D721Med (cell line): ENCODE measurements around the gene PODNL1.

Experiments
- DNase-seq: peaks from one replicate; pipeline ENCODE4 v3.0.0; 2011; ENCODE audit warnings: low spot score; ENCODE audit not compliant: insufficient read length
- FAIRE-seq: peaks from 2 replicates; lab custom pipeline; 2011; peaks lifted over from hg19 to GRCh38; lab: Jason Lieb, UNC
- TF ChIP-seq, protein P1 (sequence below): IDR thresholded peaks from 2 replicates; pipeline ENCODE4 v1.5.1; 2012; ENCODE audit warnings: mild to moderate bottlenecking, control low read depth; ENCODE audit not compliant: insufficient read depth; ENCODE audit errors: missing control alignments

Gene PODNL1

DNA sequence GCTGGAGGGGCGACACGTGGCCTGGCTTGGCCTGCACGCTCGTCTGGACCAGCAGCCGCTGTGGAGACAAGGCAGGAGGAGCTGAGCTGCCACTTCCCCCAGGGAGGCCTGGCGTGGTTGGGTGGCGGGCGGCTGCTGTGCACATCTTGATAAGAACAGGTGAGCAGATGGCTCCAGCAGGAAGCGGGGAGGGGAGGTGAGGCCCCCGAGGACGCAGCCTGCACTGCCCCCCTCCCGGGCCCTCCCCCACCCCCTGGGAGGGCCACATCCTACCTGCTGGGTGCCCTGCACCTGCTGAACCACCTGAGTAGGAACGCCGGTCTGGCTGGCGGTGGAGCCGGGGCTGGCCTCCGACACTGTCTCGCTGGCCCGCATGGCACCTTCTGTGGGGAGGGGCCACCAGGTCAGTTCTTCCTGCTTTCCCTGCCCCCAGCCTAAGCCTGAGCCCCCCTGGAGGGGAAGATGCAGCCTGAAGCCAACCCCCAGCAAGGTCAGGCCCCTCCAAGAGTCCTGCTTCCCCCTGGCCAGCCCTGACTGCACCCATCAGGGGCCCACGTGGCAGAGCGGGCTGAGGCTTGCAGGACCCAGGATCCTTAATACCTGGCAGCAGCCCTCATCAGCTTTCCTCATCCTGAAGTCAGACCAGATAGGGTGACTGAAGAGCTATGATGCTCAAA lies 45.1 kb upstream of the PODNL1 start:
- no peak for FAIRE-seq
- TF ChIP-seq, protein P1, sequence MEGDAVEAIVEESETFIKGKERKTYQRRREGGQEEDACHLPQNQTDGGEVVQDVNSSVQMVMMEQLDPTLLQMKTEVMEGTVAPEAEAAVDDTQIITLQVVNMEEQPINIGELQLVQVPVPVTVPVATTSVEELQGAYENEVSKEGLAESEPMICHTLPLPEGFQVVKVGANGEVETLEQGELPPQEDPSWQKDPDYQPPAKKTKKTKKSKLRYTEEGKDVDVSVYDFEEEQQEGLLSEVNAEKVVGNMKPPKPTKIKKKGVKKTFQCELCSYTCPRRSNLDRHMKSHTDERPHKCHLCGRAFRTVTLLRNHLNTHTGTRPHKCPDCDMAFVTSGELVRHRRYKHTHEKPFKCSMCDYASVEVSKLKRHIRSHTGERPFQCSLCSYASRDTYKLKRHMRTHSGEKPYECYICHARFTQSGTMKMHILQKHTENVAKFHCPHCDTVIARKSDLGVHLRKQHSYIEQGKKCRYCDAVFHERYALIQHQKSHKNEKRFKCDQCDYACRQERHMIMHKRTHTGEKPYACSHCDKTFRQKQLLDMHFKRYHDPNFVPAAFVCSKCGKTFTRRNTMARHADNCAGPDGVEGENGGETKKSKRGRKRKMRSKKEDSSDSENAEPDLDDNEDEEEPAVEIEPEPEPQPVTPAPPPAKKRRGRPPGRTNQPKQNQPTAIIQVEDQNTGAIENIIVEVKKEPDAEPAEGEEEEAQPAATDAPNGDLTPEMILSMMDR = no peak
- no peak for DNase-seq

DNA sequence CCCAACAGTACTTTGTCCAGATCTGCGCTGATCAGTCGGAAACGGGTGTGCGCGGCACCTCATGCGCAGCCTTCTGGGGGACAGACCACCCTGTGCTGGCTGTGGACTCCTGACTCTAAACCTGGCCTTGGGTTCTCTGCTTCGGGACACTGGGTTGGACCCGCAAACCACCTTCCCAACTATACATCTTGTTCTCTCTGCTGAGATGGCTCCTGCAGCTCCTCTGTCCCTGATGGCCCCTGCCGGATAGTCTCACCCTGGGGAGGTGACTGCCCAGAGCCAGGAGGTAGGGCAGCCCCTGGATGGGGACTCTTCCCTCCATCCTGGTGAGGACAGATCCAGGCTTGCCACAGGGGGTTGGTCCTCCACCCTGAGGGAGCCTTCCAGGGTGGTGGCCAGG lies 44.6 kb upstream of the PODNL1 start:
- TF ChIP-seq, protein P1 = no peak

DNA sequence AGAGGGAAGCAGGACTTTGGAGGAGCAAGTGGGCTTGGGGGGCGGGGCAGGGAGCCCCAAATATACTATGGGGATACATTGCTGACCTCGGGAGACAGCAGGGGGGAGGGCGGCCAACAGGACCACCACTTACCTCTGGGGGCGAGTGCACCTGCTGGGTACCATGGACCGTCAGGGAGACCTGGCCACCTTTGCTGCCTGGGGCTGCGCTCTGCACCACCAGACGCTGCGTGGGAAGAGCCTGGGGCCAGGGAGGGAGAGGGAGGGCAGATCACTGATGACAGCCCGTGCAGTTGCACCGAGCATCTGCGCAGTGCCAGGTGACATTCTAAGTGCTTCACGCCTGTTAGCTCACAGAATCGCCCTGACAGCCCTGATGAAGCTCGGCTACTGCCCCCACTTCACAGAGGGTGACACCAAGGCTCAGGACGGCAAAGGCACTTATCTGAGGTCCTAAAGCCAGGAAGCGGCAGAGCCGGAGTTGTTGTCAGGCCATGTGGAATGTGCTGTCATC lies 43.8 kb upstream of the PODNL1 start:
- DNase-seq (no peak), FAIRE-seq (no peak)
- TF ChIP-seq, protein P1 = no peak

More for the DNA sequence above, 44.6 kb upstream of the PODNL1 start:
- no peak for FAIRE-seq
- DNase-seq = no peak

DNA sequence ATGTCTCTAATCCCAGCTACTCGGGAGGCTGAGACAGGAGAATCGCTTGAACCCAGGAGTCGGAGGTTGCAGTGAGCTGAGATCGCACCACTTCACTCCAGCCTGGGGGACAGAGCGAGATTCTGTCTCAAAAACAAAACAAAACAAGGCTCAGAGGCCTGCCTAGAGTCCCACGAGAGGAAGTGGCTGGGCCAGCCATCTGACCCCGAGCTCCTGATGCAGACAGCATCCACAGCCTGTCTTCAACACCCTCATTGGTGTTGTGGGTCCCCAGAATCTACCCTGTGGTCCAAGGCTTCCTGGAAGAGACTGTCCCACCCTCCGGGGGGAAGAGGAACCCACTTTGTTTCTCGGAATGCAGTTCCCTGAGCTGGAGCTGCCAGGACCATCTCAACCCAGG lies 43.2 kb upstream of the PODNL1 start:
- TF ChIP-seq, protein P1 = no peak
- no peak for DNase-seq
- FAIRE-seq = no peak

DNA sequence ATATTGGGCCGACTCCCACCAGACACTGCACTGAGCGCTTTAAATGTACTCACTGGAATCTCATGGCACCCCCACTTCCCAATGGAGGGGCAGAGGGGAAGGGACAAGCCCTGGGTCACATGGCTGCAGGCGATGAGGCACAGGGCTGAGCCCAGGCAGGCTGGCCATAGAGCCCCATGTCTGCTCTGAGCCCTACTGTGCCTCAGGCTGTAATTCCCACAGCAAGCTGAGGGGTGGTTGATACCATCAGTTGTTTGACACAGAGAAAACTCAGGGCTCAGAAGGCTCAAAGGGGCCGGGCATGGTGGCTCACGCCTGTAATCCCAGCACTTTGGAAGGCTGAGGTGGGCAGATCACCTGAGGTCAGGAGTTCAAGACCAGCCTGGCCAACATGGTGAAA lies 42.8 kb upstream of the PODNL1 start:
- TF ChIP-seq, protein P1 = no peak
- DNase-seq (no peak), FAIRE-seq (no peak)

DNA sequence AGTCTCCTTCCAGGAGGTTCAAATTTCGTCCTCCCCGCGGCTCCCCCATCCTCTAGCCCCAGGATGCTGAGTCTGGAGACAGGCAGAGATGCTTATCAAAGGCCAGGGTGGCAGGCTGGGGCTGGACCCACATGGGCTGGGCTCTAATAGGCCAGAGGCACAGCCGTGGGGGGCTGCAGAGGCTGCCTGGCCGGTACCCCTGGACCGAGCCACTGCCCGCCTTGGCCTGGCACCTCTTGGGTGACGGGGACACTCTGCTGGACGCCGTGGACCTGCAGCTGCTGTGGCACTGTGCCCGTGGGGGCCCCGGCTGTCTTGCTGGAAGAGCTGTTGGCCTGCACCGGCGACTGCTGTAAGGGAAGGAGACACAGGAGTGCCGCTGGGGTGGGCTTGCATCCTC lies 42.1 kb upstream of the PODNL1 start:
- no peak for FAIRE-seq
- TF ChIP-seq, protein P1 = no peak

DNA sequence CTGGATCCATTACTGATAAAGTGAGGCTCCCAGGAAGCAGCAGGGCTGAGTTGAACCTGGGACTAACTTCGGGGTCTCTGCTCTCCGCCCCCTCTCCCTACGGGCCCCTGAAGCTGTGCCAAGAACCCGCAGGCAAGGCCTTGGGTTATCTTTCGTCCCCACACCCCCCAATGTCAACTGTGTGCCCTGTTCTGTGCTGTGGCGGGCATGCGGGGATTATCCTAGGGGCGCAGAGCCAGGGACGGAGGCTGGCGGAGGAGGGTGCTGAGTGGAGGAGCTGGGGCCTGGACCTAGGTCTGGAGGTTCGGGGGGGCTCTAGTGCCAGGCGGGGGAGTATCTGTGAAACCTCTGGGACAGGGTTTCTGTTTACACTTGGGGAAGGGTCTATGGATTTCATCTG lies 41.5 kb upstream of the PODNL1 start:
- FAIRE-seq (no peak), DNase-seq (no peak)
- TF ChIP-seq, protein P1 = no peak

More for the DNA sequence above, 42.1 kb upstream of the PODNL1 start:
- DNase-seq = no peak
